ENCODE results near the gene RALB.

The RALB gene

GRCh38 chr2:120243875-120244553 is 8.6 kb upstream of the RALB start:
- TF ChIP-seq CTCF (IDR thresholded peaks at IDR 0.05; ENCODE audit: low read depth, low read length, missing control alignments): no peak
- H3K4me3 ChIP-seq (replicated peaks; ENCODE audit: low read depth, low read length): no peak overlapping the region
- DNase-seq (ENCODE audit: extremely low read depth, low read depth): no peak

- TF ChIP-seq CTCF (IDR thresholded peaks at IDR 0.05; ENCODE audit: low read depth, low read length, missing control alignments): no peak
- no peak for DNase-seq (ENCODE audit: extremely low read depth, low read depth)
- H3K4me3 ChIP-seq (replicated peaks; ENCODE audit: low read depth, low read length): no peak overlapping the region
Observed at GRCh38 chr2:120244656-120245519, 7.8 kb upstream of the RALB start.

GRCh38 chr2:120245520-120246332 is 6.9 kb upstream of the RALB start:
- H3K4me3 ChIP-seq (replicated peaks; ENCODE audit: low read depth, low read length): no peak overlapping the region
- DNase-seq (ENCODE audit: extremely low read depth, low read depth): no peak
- no peak for TF ChIP-seq CTCF (IDR thresholded peaks at IDR 0.05; ENCODE audit: low read depth, low read length, missing control alignments)

- no peak overlapping the region for H3K4me3 ChIP-seq (replicated peaks; ENCODE audit: low read depth, low read length)
- DNase-seq (ENCODE audit: extremely low read depth, low read depth): no peak
- TF ChIP-seq CTCF (IDR thresholded peaks at IDR 0.05; ENCODE audit: low read depth, low read length, missing control alignments): no peak
Observed at GRCh38 chr2:120246546-120247300, 5.9 kb upstream of the RALB start.

GRCh38 chr2:120247851-120248250 is 4.8 kb upstream of the RALB start:
- H3K4me3 ChIP-seq (replicated peaks; ENCODE audit: low read depth, low read length): no peak overlapping the region
- no peak for DNase-seq (ENCODE audit: extremely low read depth, low read depth)
- TF ChIP-seq CTCF (IDR thresholded peaks at IDR 0.05; ENCODE audit: low read depth, low read length, missing control alignments): no peak

- DNase-seq (ENCODE audit: extremely low read depth, low read depth): no peak
- no peak for TF ChIP-seq CTCF (IDR thresholded peaks at IDR 0.05; ENCODE audit: low read depth, low read length, missing control alignments)
- H3K4me3 ChIP-seq (replicated peaks; ENCODE audit: low read depth, low read length): no peak overlapping the region
Observed at GRCh38 chr2:120250640-120251039, 2.0 kb upstream of the RALB start.

Measured in HFF-Myc (cell line).